Measurements from ENCODE around the gene TMEM140.

The TMEM140 gene

GRCh38 chr7:135175931-135176330 lies 28.1 kb downstream of the TMEM140 start:
- no peak for DNase-seq

- DNase-seq: no peak
These were observed 29.3 kb downstream of the TMEM140 start for GRCh38 chr7:135177028-135177696.

GRCh38 chr7:135178364-135178763 lies 30.5 kb downstream of the TMEM140 start:
- DNase-seq: no peak

- no peak for DNase-seq
These were observed 31.6 kb downstream of the TMEM140 start for GRCh38 chr7:135179321-135179925.

- DNase-seq: no peak
These were observed 32.2 kb downstream of the TMEM140 start for GRCh38 chr7:135180122-135180521.

- DNase-seq: no peak
These were observed 33.5 kb downstream of the TMEM140 start for GRCh38 chr7:135181261-135181928.

GRCh38 chr7:135181929-135182678 lies 34.2 kb downstream of the TMEM140 start:
- DNase-seq: no peak

GRCh38 chr7:135183478-135183877 lies 35.6 kb downstream of the TMEM140 start:
- no peak for DNase-seq

- DNase-seq: no peak
These were observed 36.5 kb downstream of the TMEM140 start for GRCh38 chr7:135184254-135184841.

- DNase-seq: no peak
These were observed 37.8 kb downstream of the TMEM140 start for GRCh38 chr7:135185471-135186260.

- no peak for DNase-seq
These were observed 38.3 kb downstream of the TMEM140 start for GRCh38 chr7:135186261-135186540.

GRCh38 chr7:135186841-135187253 lies 39.0 kb downstream of the TMEM140 start:
- DNase-seq: no peak

- no peak for DNase-seq
These were observed 40.6 kb downstream of the TMEM140 start for GRCh38 chr7:135188298-135188984.

- no peak for DNase-seq
These were observed 41.4 kb downstream of the TMEM140 start for GRCh38 chr7:135189221-135189662.

GRCh38 chr7:135189961-135190360 lies 42.1 kb downstream of the TMEM140 start:
- DNase-seq: no peak

- no peak for DNase-seq
These were observed 42.8 kb downstream of the TMEM140 start for GRCh38 chr7:135190703-135191102.

- DNase-seq: no peak
These were observed 45.2 kb downstream of the TMEM140 start for GRCh38 chr7:135192914-135193536.

- DNase-seq: no peak
These were observed 45.8 kb downstream of the TMEM140 start for GRCh38 chr7:135193615-135194081.

GRCh38 chr7:135194494-135195095 lies 46.7 kb downstream of the TMEM140 start:
- no peak for DNase-seq

- no peak for DNase-seq
These were observed 47.3 kb downstream of the TMEM140 start for GRCh38 chr7:135195156-135195555.
